ENCODE results near the gene ZNF568. TPM values are rescaled to one million over a fixed set of nuclear protein-coding genes. Genes with fewer than 3 reads are reported as not detected.

The ZNF568 gene
- polyA plus RNA-seq, 1 of the 3 experiments (the other 2 are of a cell fraction), result 5.5 TPM

GRCh38 chr19:36986601-36987000 lies 70.5 kb downstream of the ZNF568 start:
- H2AFZ ChIP-seq (ENCODE audit: low read depth), result no peak overlapping the region
- CTCF ChIA-PET, result no interaction called here
- no peaks in the 10 kb centered on the region for H3K4me1 ChIP-seq (ENCODE audit: control insufficient read depth in 1 of 2, insufficient read depth in 2 of 2, low read depth in 1 of 2, low read length in 1 of 2)
- H3K9me3 ChIP-seq, result no peaks in the 10 kb centered on the region
- peaks cover 0 to 11% of the 10 kb centered on the region in 2 experiments for H3K36me3 ChIP-seq (replicated peaks in 1 of 2; ENCODE audit: control insufficient read depth in 1 of 2, insufficient read depth in 2 of 2, low read length in 1 of 2)
- H3F3A ChIP-seq (replicated peaks; ENCODE audit: insufficient read depth), result no peaks in the 10 kb centered on the region
- no peak for DNase-seq
- H3K9me2 ChIP-seq, result no peaks in the 10 kb centered on the region
- TF ChIP-seq NRF1 (IDR thresholded peaks at IDR 0.05; ENCODE audit: low read depth, low read length), result no peak
- H4K20me1 ChIP-seq (ENCODE audit: insufficient read depth), result no peaks in the 10 kb centered on the region
- POLR2A ChIA-PET, result no interaction called here
- 54% methylated on average over 7 of the region's 7 CpGs for WGBS (ENCODE audit: low lambda C conversion rate)
- no peak overlapping the region for H3K9ac ChIP-seq
- H3K4me2 ChIP-seq, result no peak overlapping the region
- no peak overlapping the region for H3K27ac ChIP-seq (ENCODE audit: low read depth in 2 of 2, low read length in 1 of 2)
- no peaks in the 10 kb centered on the region for H3K79me2 ChIP-seq (ENCODE audit: insufficient read depth)
- no peak overlapping the region for H3K4me3 ChIP-seq (ENCODE audit: low read depth in 2 of 2, low read length in 1 of 2)
- no peaks in the 10 kb centered on the region for H3K27me3 ChIP-seq (ENCODE audit: insufficient read depth)

- Histone ChIP-seq H3K9me2 (no peaks in the 10 kb centered on the region), H2AFZ (ENCODE audit: low read depth) (no peak overlapping the region), H3K27ac (ENCODE audit: low read depth in 2 of 2, low read length in 1 of 2) (no peak overlapping the region), H3K4me3 (ENCODE audit: low read depth in 2 of 2, low read length in 1 of 2) (no peak overlapping the region), H3K4me2 (no peak overlapping the region), H3K9me3 (no peaks in the 10 kb centered on the region), H3K27me3 (ENCODE audit: insufficient read depth) (no peaks in the 10 kb centered on the region), H3F3A (replicated peaks; ENCODE audit: insufficient read depth) (no peaks in the 10 kb centered on the region), H3K4me1 (ENCODE audit: control insufficient read depth in 1 of 2, insufficient read depth in 2 of 2, low read depth in 1 of 2, low read length in 1 of 2) (no peaks in the 10 kb centered on the region), H3K79me2 (ENCODE audit: insufficient read depth) (no peaks in the 10 kb centered on the region), H3K9ac (no peak overlapping the region), H4K20me1 (ENCODE audit: insufficient read depth) (no peaks in the 10 kb centered on the region), H3K36me3 (replicated peaks in 1 of 2; ENCODE audit: control insufficient read depth in 1 of 2, insufficient read depth in 2 of 2, low read length in 1 of 2) (peaks cover 0 to 9% of the 10 kb centered on the region in 2 experiments)
- 31% methylated on average over 3 of the region's 3 CpGs for WGBS (ENCODE audit: low lambda C conversion rate)
- ChIA-PET CTCF (no interaction called here), POLR2A (no interaction called here)
- TF ChIP-seq FOXM1 (IDR thresholded peaks at IDR 0.05; ENCODE audit: low read depth) (no peak), RFX5 (IDR thresholded peaks at IDR 0.05; ENCODE audit: low read length) (no peak), TEAD4 (IDR thresholded peaks at IDR 0.05; ENCODE audit: borderline replicate concordance, insufficient read depth) (no peak), MEF2A (IDR thresholded peaks at IDR 0.05; ENCODE audit: borderline replicate concordance, low read depth) (no peak), EZH2phosphoT487 (IDR thresholded peaks at IDR 0.05; ENCODE audit: borderline replicate concordance, low read depth) (no peak), SMC3 (IDR thresholded peaks at IDR 0.05; ENCODE audit: low read depth, low read length) (no peak), JUND (IDR thresholded peaks at IDR 0.05) (no peak), POLR2AphosphoS5 (IDR thresholded peaks at IDR 0.05; ENCODE audit: low read depth, low read length) (no peak)
- TF ChIP-seq, protein P1, sequence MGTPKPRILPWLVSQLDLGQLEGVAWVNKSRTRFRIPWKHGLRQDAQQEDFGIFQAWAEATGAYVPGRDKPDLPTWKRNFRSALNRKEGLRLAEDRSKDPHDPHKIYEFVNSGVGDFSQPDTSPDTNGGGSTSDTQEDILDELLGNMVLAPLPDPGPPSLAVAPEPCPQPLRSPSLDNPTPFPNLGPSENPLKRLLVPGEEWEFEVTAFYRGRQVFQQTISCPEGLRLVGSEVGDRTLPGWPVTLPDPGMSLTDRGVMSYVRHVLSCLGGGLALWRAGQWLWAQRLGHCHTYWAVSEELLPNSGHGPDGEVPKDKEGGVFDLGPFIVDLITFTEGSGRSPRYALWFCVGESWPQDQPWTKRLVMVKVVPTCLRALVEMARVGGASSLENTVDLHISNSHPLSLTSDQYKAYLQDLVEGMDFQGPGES (IDR thresholded peaks at IDR 0.05; ENCODE audit: low read depth, low read length), result no peak
- DNase-seq, result no peak
Observed at GRCh38 chr19:36987091-36987490, 71.0 kb downstream of the ZNF568 start.

DNA sequence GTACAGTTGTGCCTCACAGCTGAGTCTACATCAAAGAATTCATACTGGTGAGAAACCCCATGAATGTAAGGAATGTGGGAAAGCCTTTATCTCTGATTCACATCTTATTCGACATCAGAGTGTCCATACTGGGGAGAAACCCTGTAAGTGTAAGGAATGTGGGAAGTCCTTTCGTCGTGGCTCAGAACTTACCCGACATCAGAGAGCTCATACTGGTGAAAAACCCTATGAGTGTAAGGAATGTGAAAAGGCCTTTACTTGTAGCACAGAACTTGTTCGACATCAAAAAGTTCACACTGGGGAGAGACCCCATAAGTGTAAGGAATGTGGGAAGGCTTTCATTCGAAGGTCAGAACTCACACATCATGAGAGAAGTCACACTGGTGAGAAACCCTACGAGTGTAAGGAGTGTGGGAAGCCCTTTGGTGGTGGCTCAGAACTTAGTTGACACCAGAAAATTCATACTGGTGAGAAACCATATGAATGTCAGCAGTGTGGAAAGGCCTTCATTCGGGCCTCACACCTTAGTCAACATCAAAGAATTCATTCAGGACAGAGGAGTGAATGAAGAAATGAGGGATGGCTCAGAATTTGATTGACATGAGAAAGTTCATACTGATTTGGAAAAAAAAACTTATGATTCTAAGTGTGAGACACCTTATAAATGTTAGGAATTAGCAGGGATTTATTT lies 81.2 kb downstream of the ZNF568 start:
- peaks cover 26% of the 10 kb centered on the region; the same call in 1 of the 2 replicates for H3K9me3 ChIP-seq
- H3K4me2 ChIP-seq, result no peak overlapping the region
- H2AFZ ChIP-seq (ENCODE audit: low read depth), result no peak overlapping the region
- H3K4me3 ChIP-seq (ENCODE audit: low read depth in 2 of 2, low read length in 1 of 2), result no peak overlapping the region
- H3K27me3 ChIP-seq (ENCODE audit: insufficient read depth), result no peaks in the 10 kb centered on the region
- DNase-seq, result no peak
- no peak overlapping the region for H3K27ac ChIP-seq (ENCODE audit: low read depth in 2 of 2, low read length in 1 of 2)
- H3F3A ChIP-seq (replicated peaks; ENCODE audit: insufficient read depth), result no peaks in the 10 kb centered on the region
- whole genome bisulfite sequencing (ENCODE audit: low lambda C conversion rate), result 60% methylated on average over 8 of the region's 8 CpGs
- H3K79me2 ChIP-seq (ENCODE audit: insufficient read depth), result no peaks in the 10 kb centered on the region
- H3K4me1 ChIP-seq (ENCODE audit: control insufficient read depth in 1 of 2, insufficient read depth in 2 of 2, low read depth in 1 of 2, low read length in 1 of 2), result no peaks in the 10 kb centered on the region
- peaks cover 17 to 20% of the 10 kb centered on the region in 2 experiments for H3K36me3 ChIP-seq (replicated peaks in 1 of 2; ENCODE audit: control insufficient read depth in 1 of 2, insufficient read depth in 2 of 2, low read length in 1 of 2)
- H3K9ac ChIP-seq, result no peak overlapping the region
- no peaks in the 10 kb centered on the region for H4K20me1 ChIP-seq (ENCODE audit: insufficient read depth)
- H3K9me2 ChIP-seq, result no peaks in the 10 kb centered on the region
- CTCF ChIA-PET, result interaction anchor here (0.9 kb wide), 1 partner anchor 24 kb away, joined by 3 read pairs; no protein-coding TSS in a partner anchor
- POLR2A ChIA-PET, result no interaction called here
- TF ChIP-seq ELF1 (IDR thresholded peaks at IDR 0.05) (no peak), ZBTB33 (IDR thresholded peaks at IDR 0.05; ENCODE audit: borderline replicate concordance, low read depth) (no peak), EP300 (IDR thresholded peaks at IDR 0.05; ENCODE audit: borderline replicate concordance in 1 of 2, low read depth in 1 of 2, low read length in 1 of 2) (no peak)
- TF ChIP-seq, protein P2, sequence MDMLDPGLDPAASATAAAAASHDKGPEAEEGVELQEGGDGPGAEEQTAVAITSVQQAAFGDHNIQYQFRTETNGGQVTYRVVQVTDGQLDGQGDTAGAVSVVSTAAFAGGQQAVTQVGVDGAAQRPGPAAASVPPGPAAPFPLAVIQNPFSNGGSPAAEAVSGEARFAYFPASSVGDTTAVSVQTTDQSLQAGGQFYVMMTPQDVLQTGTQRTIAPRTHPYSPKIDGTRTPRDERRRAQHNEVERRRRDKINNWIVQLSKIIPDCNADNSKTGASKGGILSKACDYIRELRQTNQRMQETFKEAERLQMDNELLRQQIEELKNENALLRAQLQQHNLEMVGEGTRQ (IDR thresholded peaks at IDR 0.05; ENCODE audit: borderline replicate concordance, low read depth, low read length), result no peak
- TF ChIP-seq, protein P3, sequence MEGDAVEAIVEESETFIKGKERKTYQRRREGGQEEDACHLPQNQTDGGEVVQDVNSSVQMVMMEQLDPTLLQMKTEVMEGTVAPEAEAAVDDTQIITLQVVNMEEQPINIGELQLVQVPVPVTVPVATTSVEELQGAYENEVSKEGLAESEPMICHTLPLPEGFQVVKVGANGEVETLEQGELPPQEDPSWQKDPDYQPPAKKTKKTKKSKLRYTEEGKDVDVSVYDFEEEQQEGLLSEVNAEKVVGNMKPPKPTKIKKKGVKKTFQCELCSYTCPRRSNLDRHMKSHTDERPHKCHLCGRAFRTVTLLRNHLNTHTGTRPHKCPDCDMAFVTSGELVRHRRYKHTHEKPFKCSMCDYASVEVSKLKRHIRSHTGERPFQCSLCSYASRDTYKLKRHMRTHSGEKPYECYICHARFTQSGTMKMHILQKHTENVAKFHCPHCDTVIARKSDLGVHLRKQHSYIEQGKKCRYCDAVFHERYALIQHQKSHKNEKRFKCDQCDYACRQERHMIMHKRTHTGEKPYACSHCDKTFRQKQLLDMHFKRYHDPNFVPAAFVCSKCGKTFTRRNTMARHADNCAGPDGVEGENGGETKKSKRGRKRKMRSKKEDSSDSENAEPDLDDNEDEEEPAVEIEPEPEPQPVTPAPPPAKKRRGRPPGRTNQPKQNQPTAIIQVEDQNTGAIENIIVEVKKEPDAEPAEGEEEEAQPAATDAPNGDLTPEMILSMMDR (IDR thresholded peaks at IDR 0.05), result no peak

All from SK-N-SH (cell line).